ENCODE measurements around the gene TSHZ2. TPM values are rescaled to one million over a fixed set of nuclear protein-coding genes. Genes with fewer than 3 reads are reported as not detected.
"Not testable (repeated sequence)": the region's sequence is repeated elsewhere in the genome, so short reads cannot be mapped to it uniquely, and the experiment has no call there.

Gene TSHZ2
- total and polyA plus RNA-seq, 7 donors: 1.2 to 32.7 (median 14.0) TPM

- WGBS, 2 donors: 83 to 94% methylated on average over 2 of the region's 2 CpGs
- Histone ChIP-seq H3K36me3 (no peaks in the 10 kb centered on the region), H3K4me1 (no peaks in the 10 kb centered on the region), H3K27me3 (no peaks in the 10 kb centered on the region), H3K27ac (no peak overlapping the region), H3K4me3 (no peak overlapping the region), H3K9me3 (no peaks in the 10 kb centered on the region)
- intact Hi-C loops (cut with DNase I): no loop called here
- DNase-seq: no peak
- TF ChIP-seq EP300 (IDR thresholded peaks at IDR 0.05) (no peak), POLR2A (IDR thresholded peaks at IDR 0.05) (no peak), POLR2AphosphoS5 (IDR thresholded peaks at IDR 0.05) (no peak), CTCF (IDR thresholded peaks at IDR 0.05) (no peak)
Measured at GRCh38 chr20:53409447-53409717, 437.2 kb downstream of the TSHZ2 start.

- Histone ChIP-seq H3K36me3 (no peaks in the 10 kb centered on the region), H3K4me1 (no peaks in the 10 kb centered on the region), H3K27me3 (no peaks in the 10 kb centered on the region), H3K9me3 (no peaks in the 10 kb centered on the region), H3K27ac (no peak overlapping the region), H3K4me3 (no peak overlapping the region)
- 95% methylated on average over 3 of the region's 3 CpGs for WGBS, 2 donors
- DNase-seq: no peak
- intact Hi-C loops (cut with DNase I): no loop called here
- no peak for TF ChIP-seq POLR2AphosphoS5 (IDR thresholded peaks at IDR 0.05)
- no peak for TF ChIP-seq EP300 (IDR thresholded peaks at IDR 0.05)
- TF ChIP-seq POLR2A (IDR thresholded peaks at IDR 0.05): no peak
- no peak for TF ChIP-seq CTCF (IDR thresholded peaks at IDR 0.05)
Measured at GRCh38 chr20:53411129-53411528, 439.0 kb downstream of the TSHZ2 start.

GRCh38 chr20:53411891-53412290, 439.7 kb downstream of the TSHZ2 start:
- no peak for TF ChIP-seq POLR2A (IDR thresholded peaks at IDR 0.05)
- TF ChIP-seq EP300 (IDR thresholded peaks at IDR 0.05): no peak
- TF ChIP-seq CTCF (IDR thresholded peaks at IDR 0.05): no peak
- no peak for TF ChIP-seq POLR2AphosphoS5 (IDR thresholded peaks at IDR 0.05)
- no peak for DNase-seq
- no peak overlapping the region for H3K27ac ChIP-seq
- no peaks in the 10 kb centered on the region for H3K9me3 ChIP-seq
- H3K27me3 ChIP-seq: no peaks in the 10 kb centered on the region
- intact Hi-C loops (cut with DNase I): no loop called here
- H3K36me3 ChIP-seq: no peaks in the 10 kb centered on the region
- no peaks in the 10 kb centered on the region for H3K4me1 ChIP-seq
- WGBS, 2 donors: 93 to 94% methylated on average over 4 of the region's 4 CpGs
- H3K4me3 ChIP-seq: no peak overlapping the region

- Histone ChIP-seq H3K27me3 (no peaks in the 10 kb centered on the region), H3K9me3 (no peaks in the 10 kb centered on the region), H3K4me1 (no peaks in the 10 kb centered on the region), H3K27ac (no peak overlapping the region), H3K4me3 (no peak overlapping the region), H3K36me3 (no peaks in the 10 kb centered on the region)
- intact Hi-C loops (cut with DNase I): no loop called here
- TF ChIP-seq POLR2A (IDR thresholded peaks at IDR 0.05) (no peak), CTCF (IDR thresholded peaks at IDR 0.05) (no peak), POLR2AphosphoS5 (IDR thresholded peaks at IDR 0.05) (no peak), EP300 (IDR thresholded peaks at IDR 0.05) (no peak)
- WGBS, 2 donors: 73 to 74% methylated on average over 13 of the region's 13 CpGs
- no peak for DNase-seq
Measured at GRCh38 chr20:53412577-53413185, 440.5 kb downstream of the TSHZ2 start.

- H3K36me3 ChIP-seq: no peaks in the 10 kb centered on the region
- intact Hi-C loops (cut with DNase I): no loop called here
- H3K9me3 ChIP-seq: no peaks in the 10 kb centered on the region
- no peaks in the 10 kb centered on the region for H3K4me1 ChIP-seq
- 35 to 36% methylated on average over 15 of the region's 15 CpGs for WGBS, 2 donors
- TF ChIP-seq CTCF (IDR thresholded peaks at IDR 0.05) (no peak), POLR2A (IDR thresholded peaks at IDR 0.05) (no peak)
- no peak overlapping the region for H3K27ac ChIP-seq
- DNase-seq: no peak
- H3K4me3 ChIP-seq: no peak overlapping the region
- H3K27me3 ChIP-seq: no peaks in the 10 kb centered on the region
Measured at GRCh38 chr20:53413186-53413631, 441.1 kb downstream of the TSHZ2 start.

- H3K4me1 ChIP-seq; H3K4me3 ChIP-seq; H3K9me3 ChIP-seq; intact Hi-C loops (cut with DNase I); H3K27ac ChIP-seq; H3K27me3 ChIP-seq; DNase-seq; H3K36me3 ChIP-seq: not testable (repeated sequence)
- WGBS, 2 donors: 88 to 92% methylated on average over 1 of the region's 1 CpG
Measured at GRCh38 chr20:53413845-53414244, 441.7 kb downstream of the TSHZ2 start.
